Measurements from ENCODE around the gene MRPL47.

The MRPL47 gene

DNA sequence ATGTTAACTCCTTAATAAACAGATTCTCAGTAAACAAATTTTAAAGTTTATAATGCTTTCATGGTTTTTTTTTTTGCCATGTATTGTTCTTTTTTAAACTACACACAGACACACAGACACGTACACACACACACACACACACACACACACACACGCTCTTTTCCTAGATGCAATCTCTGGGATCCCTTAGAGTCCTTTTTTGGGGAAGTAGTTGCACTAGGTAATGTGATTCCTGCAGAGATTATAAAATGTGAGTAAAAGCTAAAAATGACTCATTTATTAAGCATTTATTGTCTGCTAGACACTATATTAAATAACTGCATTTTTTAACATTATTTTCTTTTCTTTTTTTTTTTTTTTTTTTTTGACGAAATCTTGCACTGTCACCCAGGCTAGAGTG, 20.0 kb upstream of the MRPL47 start:
- no peak overlapping the region for H3K4me3 ChIP-seq (ENCODE audit: low read length)
- H3K4me1 ChIP-seq (ENCODE audit: control insufficient read depth, insufficient read depth, low read length), result no peaks in the 10 kb centered on the region
- H3K27me3 ChIP-seq (ENCODE audit: control insufficient read depth, insufficient read depth, low read length), result no peaks in the 10 kb centered on the region
- DNase-seq (ENCODE audit: low read depth, low spot score), result no peak
- WGBS (ENCODE audit: insufficient coverage, insufficient read length), result no CpG with 5 or more reads among the region's 3 CpGs
- H3K36me3 ChIP-seq (ENCODE audit: control insufficient read depth, insufficient read depth, low read length), result no peaks in the 10 kb centered on the region; the same call in 1 of the 2 replicates
- H3K9me3 ChIP-seq (ENCODE audit: control insufficient read depth, insufficient read depth, low read length), result no peaks in the 10 kb centered on the region
- no peak overlapping the region for H3K27ac ChIP-seq (ENCODE audit: low read length)

- Histone ChIP-seq H3K4me3 (ENCODE audit: low read length) (no peak overlapping the region), H3K4me1 (ENCODE audit: control insufficient read depth, insufficient read depth, low read length) (no peaks in the 10 kb centered on the region), H3K9me3 (ENCODE audit: control insufficient read depth, insufficient read depth, low read length) (no peaks in the 10 kb centered on the region), H3K36me3 (ENCODE audit: control insufficient read depth, insufficient read depth, low read length) (no peaks in the 10 kb centered on the region; the same call in 1 of the 2 replicates), H3K27me3 (ENCODE audit: control insufficient read depth, insufficient read depth, low read length) (no peaks in the 10 kb centered on the region), H3K27ac (ENCODE audit: low read length) (no peak overlapping the region)
- no peak for DNase-seq (ENCODE audit: low read depth, low spot score)
- WGBS (ENCODE audit: insufficient coverage, insufficient read length), result no CpG with 5 or more reads among the region's 2 CpGs
Observed at GRCh38 chr3:179622023-179622422, 17.6 kb upstream of the MRPL47 start.

- 100% methylated on average over 1 of the region's 4 CpGs for WGBS (ENCODE audit: insufficient coverage, insufficient read length)
- DNase-seq (ENCODE audit: low read depth, low spot score), result no peak
- Histone ChIP-seq H3K27ac (ENCODE audit: low read length) (no peak overlapping the region), H3K27me3 (ENCODE audit: control insufficient read depth, insufficient read depth, low read length) (no peaks in the 10 kb centered on the region), H3K4me1 (ENCODE audit: control insufficient read depth, insufficient read depth, low read length) (no peaks in the 10 kb centered on the region), H3K9me3 (ENCODE audit: control insufficient read depth, insufficient read depth, low read length) (no peaks in the 10 kb centered on the region), H3K4me3 (ENCODE audit: low read length) (no peak overlapping the region), H3K36me3 (ENCODE audit: control insufficient read depth, insufficient read depth, low read length) (no peaks in the 10 kb centered on the region)
Observed at GRCh38 chr3:179615458-179616173, 11.2 kb upstream of the MRPL47 start.

DNA sequence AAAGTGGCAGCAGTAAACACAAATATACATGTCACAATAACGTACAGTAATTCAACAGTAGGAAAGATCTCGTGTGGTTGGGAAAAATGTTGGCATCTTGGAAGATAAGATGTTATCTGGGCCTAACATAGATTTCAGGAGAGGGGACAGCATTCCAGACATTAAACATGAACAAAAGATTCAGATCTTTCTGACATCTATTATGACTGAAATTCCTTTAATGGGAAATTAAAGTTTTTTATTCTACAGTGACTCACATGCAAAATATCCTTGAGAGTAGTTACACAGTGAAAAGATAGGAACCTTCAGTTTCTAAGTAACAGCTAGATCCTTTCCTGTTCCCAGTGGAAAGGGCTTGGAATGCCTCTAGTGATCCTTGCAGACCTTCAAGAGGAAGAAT, 9.4 kb upstream of the MRPL47 start:
- no peaks in the 10 kb centered on the region for H3K4me1 ChIP-seq (ENCODE audit: control insufficient read depth, insufficient read depth, low read length)
- no peaks in the 10 kb centered on the region for H3K36me3 ChIP-seq (ENCODE audit: control insufficient read depth, insufficient read depth, low read length)
- no peak overlapping the region for H3K27ac ChIP-seq (ENCODE audit: low read length)
- no peak overlapping the region for H3K4me3 ChIP-seq (ENCODE audit: low read length)
- no peaks in the 10 kb centered on the region for H3K9me3 ChIP-seq (ENCODE audit: control insufficient read depth, insufficient read depth, low read length)
- H3K27me3 ChIP-seq (ENCODE audit: control insufficient read depth, insufficient read depth, low read length), result no peaks in the 10 kb centered on the region
- WGBS (ENCODE audit: insufficient coverage, insufficient read length), result no CpG with 5 or more reads among the region's 2 CpGs
- DNase-seq (ENCODE audit: low read depth, low spot score), result no peak

DNA sequence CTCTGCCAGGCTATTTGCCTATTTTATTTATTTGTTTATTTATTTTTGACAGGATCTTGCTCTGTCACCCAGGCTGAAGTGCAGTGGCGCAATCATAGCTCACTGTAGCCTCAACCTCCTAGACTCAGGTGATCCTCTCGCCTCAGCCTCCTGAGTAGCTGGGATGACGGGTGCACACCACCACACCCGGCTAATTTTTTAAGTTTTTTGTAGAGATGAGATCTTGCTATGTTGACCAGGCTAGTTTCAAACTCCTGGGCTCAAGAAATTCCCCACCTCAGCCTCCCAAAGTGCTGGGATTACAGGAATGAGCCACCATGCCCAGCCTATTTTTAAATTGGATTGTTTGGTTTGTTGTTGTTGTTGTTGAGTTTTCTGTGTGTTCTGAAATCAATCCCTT, 5.6 kb upstream of the MRPL47 start:
- no peaks in the 10 kb centered on the region for H3K36me3 ChIP-seq (ENCODE audit: control insufficient read depth, insufficient read depth, low read length)
- no peak for DNase-seq (ENCODE audit: low read depth, low spot score)
- no peaks in the 10 kb centered on the region for H3K9me3 ChIP-seq (ENCODE audit: control insufficient read depth, insufficient read depth, low read length)
- H3K4me1 ChIP-seq (ENCODE audit: control insufficient read depth, insufficient read depth, low read length), result no peaks in the 10 kb centered on the region
- WGBS (ENCODE audit: insufficient coverage, insufficient read length), result no CpG with 5 or more reads among the region's 4 CpGs
- H3K27ac ChIP-seq (ENCODE audit: low read length), result no peak overlapping the region
- no peaks in the 10 kb centered on the region for H3K27me3 ChIP-seq (ENCODE audit: control insufficient read depth, insufficient read depth, low read length)
- H3K4me3 ChIP-seq (ENCODE audit: low read length), result no peak overlapping the region

- no peak for DNase-seq (ENCODE audit: low read depth, low spot score)
- no peaks in the 10 kb centered on the region for H3K9me3 ChIP-seq (ENCODE audit: control insufficient read depth, insufficient read depth, low read length)
- no peaks in the 10 kb centered on the region for H3K27me3 ChIP-seq (ENCODE audit: control insufficient read depth, insufficient read depth, low read length)
- no peak overlapping the region for H3K4me3 ChIP-seq (ENCODE audit: low read length)
- H3K4me1 ChIP-seq (ENCODE audit: control insufficient read depth, insufficient read depth, low read length), result no peaks in the 10 kb centered on the region
- WGBS (ENCODE audit: insufficient coverage, insufficient read length), result no CpG with 5 or more reads among the region's 6 CpGs
- no peak overlapping the region for H3K27ac ChIP-seq (ENCODE audit: low read length)
- no peaks in the 10 kb centered on the region for H3K36me3 ChIP-seq (ENCODE audit: control insufficient read depth, insufficient read depth, low read length)
Observed at GRCh38 chr3:179608931-179609720, 4.7 kb upstream of the MRPL47 start.

DNA sequence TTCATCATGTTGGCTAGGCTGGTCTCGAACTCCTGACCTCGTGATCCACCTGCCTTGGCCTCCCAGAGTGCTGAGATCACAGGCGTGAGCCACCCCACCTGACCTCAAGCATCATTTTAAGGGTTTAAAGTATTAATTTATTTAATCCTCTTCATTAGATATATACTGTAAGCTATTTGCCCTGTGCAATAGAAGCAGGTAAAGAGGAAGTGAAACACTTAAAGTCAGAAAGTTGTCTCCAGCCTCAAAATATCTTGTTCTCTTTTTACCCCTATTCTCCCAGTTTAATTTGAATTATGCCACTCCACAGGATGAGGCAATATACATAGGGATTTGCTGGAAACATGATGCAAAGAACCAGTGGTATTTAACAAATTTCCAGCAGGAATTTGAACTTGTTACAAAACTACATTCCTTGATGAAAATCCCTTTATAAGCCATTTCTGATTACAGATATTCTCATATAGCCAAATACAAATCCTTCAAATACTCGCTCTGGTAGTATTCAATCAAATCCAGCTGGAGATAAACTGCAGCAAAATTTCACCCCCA, 2.2 kb upstream of the MRPL47 start:
- Histone ChIP-seq H3K27me3 (ENCODE audit: control insufficient read depth, insufficient read depth, low read length) (no peaks in the 10 kb centered on the region), H3K4me3 (ENCODE audit: low read length) (no peak overlapping the region), H3K36me3 (ENCODE audit: control insufficient read depth, insufficient read depth, low read length) (no peaks in the 10 kb centered on the region), H3K9me3 (ENCODE audit: control insufficient read depth, insufficient read depth, low read length) (no peaks in the 10 kb centered on the region), H3K4me1 (ENCODE audit: control insufficient read depth, insufficient read depth, low read length) (no peaks in the 10 kb centered on the region), H3K27ac (ENCODE audit: low read length) (no peak overlapping the region)
- no CpG with 5 or more reads among the region's 4 CpGs for WGBS (ENCODE audit: insufficient coverage, insufficient read length)
- DNase-seq (ENCODE audit: low read depth, low spot score), result no peak

GRCh38 chr3:179603831-179604230, 607 bp downstream of the MRPL47 start:
- Histone ChIP-seq H3K27me3 (ENCODE audit: control insufficient read depth, insufficient read depth, low read length) (no peaks in the 10 kb centered on the region), H3K27ac (ENCODE audit: low read length) (no peak overlapping the region), H3K9me3 (ENCODE audit: control insufficient read depth, insufficient read depth, low read length) (no peaks in the 10 kb centered on the region), H3K36me3 (ENCODE audit: control insufficient read depth, insufficient read depth, low read length) (peaks cover 2% of the 10 kb centered on the region; the same call in 1 of the 2 replicates), H3K4me1 (ENCODE audit: control insufficient read depth, insufficient read depth, low read length) (no peaks in the 10 kb centered on the region), H3K4me3 (ENCODE audit: low read length) (peak overlapping the region; percentile 85; the same call in 1 of the 2 replicates)
- no CpG with 5 or more reads among the region's 3 CpGs for WGBS (ENCODE audit: insufficient coverage, insufficient read length)
- DNase-seq (ENCODE audit: low read depth, low spot score), result no peak

GRCh38 chr3:179603321-179603720, 1.1 kb downstream of the MRPL47 start:
- no peak overlapping the region for H3K27ac ChIP-seq (ENCODE audit: low read length)
- WGBS (ENCODE audit: insufficient coverage, insufficient read length), result no CpG with 5 or more reads among the region's 4 CpGs
- DNase-seq (ENCODE audit: low read depth, low spot score), result no peak
- no peaks in the 10 kb centered on the region for H3K4me1 ChIP-seq (ENCODE audit: control insufficient read depth, insufficient read depth, low read length)
- no peak overlapping the region for H3K4me3 ChIP-seq (ENCODE audit: low read length)
- H3K36me3 ChIP-seq (ENCODE audit: control insufficient read depth, insufficient read depth, low read length), result peaks cover 2% of the 10 kb centered on the region; the same call in 1 of the 2 replicates
- no peaks in the 10 kb centered on the region for H3K9me3 ChIP-seq (ENCODE audit: control insufficient read depth, insufficient read depth, low read length)
- no peaks in the 10 kb centered on the region for H3K27me3 ChIP-seq (ENCODE audit: control insufficient read depth, insufficient read depth, low read length)

- WGBS (ENCODE audit: insufficient coverage, insufficient read length), result no CpG with 5 or more reads among the region's 4 CpGs
- peaks cover 6% of the 10 kb centered on the region; the same call in 1 of the 2 replicates for H3K36me3 ChIP-seq (ENCODE audit: control insufficient read depth, insufficient read depth, low read length)
- no peak overlapping the region for H3K27ac ChIP-seq (ENCODE audit: low read length)
- no peak overlapping the region for H3K4me3 ChIP-seq (ENCODE audit: low read length)
- H3K4me1 ChIP-seq (ENCODE audit: control insufficient read depth, insufficient read depth, low read length), result no peaks in the 10 kb centered on the region
- DNase-seq (ENCODE audit: low read depth, low spot score), result no peak
- no peaks in the 10 kb centered on the region for H3K9me3 ChIP-seq (ENCODE audit: control insufficient read depth, insufficient read depth, low read length)
- H3K27me3 ChIP-seq (ENCODE audit: control insufficient read depth, insufficient read depth, low read length), result no peaks in the 10 kb centered on the region
Observed at GRCh38 chr3:179599531-179599930, 4.9 kb downstream of the MRPL47 start.
